Fibroblast of mammary gland (primary cell): ENCODE results near the gene OR5W2.

Experiments used
- DNase-seq: peaks from one replicate; pipeline ENCODE4 v3.0.0-alpha.2; 2010; ENCODE audit warnings: low read depth
- H3K4me3 ChIP-seq: 2 replicates; pipeline ENCODE4 v1.5.1; 2011; ENCODE audit warnings: low read depth, mild to moderate bottlenecking, low read length, moderate library complexity; ENCODE audit not compliant: control insufficient read depth
- TF ChIP-seq, protein P1 (sequence below): conservative IDR thresholded peaks from 2 replicates; pipeline ENCODE4 v1.5.1; 2011; ENCODE audit warnings: low read depth, low read length, inconsistent platforms; ENCODE audit not compliant: control insufficient read depth, insufficient read depth

Gene OR5W2

DNA sequence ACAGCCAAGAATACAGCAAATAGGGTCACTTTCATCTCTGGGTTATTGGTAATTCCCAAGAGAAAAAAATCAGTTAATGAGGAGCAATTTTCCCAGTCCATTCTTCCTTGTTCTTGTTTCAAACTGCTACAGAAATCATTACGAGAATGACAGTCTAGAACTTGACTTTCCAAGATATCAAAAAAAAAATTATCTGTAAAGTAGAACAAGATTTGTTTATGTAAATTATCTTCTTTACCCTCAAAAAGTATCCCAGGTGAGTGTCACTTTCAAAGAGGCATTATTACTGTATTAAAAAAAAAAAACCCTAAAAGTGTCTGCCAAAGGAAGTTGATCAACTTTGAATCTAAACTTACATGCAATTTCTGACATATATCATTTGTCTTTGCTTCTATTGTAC is at the start of gene OR5W2:
Gene OR5W2 (minus strand): TSS at position 101 of the 400 bp plus-strand sequence. CDS start 0 bp downstream, at position 101.
- TF ChIP-seq, protein P1, sequence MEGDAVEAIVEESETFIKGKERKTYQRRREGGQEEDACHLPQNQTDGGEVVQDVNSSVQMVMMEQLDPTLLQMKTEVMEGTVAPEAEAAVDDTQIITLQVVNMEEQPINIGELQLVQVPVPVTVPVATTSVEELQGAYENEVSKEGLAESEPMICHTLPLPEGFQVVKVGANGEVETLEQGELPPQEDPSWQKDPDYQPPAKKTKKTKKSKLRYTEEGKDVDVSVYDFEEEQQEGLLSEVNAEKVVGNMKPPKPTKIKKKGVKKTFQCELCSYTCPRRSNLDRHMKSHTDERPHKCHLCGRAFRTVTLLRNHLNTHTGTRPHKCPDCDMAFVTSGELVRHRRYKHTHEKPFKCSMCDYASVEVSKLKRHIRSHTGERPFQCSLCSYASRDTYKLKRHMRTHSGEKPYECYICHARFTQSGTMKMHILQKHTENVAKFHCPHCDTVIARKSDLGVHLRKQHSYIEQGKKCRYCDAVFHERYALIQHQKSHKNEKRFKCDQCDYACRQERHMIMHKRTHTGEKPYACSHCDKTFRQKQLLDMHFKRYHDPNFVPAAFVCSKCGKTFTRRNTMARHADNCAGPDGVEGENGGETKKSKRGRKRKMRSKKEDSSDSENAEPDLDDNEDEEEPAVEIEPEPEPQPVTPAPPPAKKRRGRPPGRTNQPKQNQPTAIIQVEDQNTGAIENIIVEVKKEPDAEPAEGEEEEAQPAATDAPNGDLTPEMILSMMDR = no peak
- no peak within 1 kb of the TSS for H3K4me3 ChIP-seq
- no peak for DNase-seq

DNA sequence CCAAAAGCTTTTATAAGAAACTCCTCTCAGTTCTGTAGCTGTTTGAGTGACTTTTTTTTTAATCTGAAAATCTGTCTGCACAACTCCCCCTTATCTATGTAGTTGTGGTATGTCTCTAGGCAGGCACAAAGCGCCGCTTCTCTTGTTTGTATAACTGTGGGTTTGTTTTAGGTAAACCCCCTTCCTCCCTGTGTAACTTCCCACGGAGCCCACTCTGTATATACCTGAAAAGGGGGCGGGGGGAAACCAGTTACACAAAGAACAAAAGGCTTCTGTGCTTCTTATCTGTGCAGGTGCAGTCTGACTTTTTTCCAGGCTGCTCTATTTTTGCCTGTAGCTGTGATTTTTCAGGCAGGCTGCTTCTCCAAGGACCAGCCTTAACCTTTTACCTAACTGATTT is 42.1 kb upstream of the OR5W2 start:
- H3K4me3 ChIP-seq = no peak overlapping the region
- TF ChIP-seq, protein P1 = no peak
- DNase-seq = no peak

DNA sequence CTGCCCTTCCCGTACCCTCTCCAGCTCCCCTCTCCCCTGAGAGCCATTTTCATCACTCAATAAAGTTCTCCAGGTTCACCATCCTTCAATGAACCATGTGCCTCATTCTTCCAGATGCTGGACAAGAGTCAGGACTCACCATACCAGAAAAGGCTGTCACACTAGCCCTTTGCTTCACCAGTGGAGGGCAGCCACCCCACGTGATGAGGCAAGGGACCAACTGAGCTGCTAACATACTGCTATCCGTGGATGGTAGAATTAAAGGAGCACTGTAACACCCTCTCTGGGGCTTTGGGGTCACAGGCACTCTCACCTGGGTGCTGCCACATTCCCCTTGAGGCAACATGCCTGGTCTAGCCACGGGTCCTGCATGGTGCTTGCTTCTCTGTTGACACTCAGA is 34.9 kb upstream of the OR5W2 start:
- H3K4me3 ChIP-seq = no peak overlapping the region
- TF ChIP-seq, protein P1 = no peak
- DNase-seq = no peak

DNA sequence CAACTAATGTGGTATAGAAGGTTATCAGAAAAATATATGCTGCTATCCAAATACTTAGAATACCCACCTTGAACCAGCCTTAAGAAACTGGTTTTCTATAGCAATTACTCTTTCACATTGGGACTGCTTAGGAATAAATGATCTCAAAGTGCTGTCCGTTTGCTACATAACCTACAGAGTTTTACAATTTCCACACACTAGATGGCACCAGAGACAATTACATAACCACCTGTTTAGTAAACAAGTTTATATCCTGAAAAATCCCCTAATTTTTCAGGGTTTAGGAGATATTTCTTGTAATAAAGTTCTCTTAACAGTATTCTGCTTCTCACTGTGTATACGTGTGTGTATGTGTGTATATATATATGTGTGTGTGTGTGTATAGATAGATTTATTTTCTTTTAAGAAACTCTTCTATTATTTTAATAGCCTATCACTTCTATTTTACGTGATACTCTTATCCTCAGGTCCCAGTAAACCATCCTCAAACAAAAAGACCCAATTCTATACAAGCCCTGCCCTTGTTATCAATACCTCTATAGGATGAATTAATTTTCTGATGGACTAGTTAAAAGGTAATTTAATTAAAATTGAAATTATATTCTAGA is 28.5 kb upstream of the OR5W2 start:
- DNase-seq = peak; percentile 43
- TF ChIP-seq, protein P1 = peak; percentile 37
- no peak overlapping the region for H3K4me3 ChIP-seq

DNA sequence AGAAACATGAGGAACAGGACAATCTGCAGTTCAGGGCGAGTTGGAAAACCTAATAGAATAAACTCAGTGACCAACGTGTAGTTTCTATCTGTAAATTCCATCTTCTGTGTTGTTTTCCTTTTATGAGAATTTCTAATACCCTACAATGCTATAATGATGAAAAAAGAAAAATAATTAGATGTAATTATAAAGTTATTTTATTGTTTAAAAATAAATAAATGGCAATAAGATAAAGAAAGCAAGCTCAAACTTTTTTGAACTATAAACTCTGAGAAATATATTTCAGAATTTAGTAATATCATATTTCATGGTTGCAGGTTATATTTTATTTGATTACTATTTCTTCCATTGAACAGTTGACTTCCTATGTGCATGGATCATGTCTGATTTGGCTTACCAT is 21.9 kb upstream of the OR5W2 start, which contains the start of gene OR5I1:
Gene OR5I1 (minus strand): TSS at position 101 of the 400 bp plus-strand sequence. CDS start 0 bp downstream, at position 101.
- TF ChIP-seq, protein P1 = no peak
- DNase-seq = no peak
- no peak within 1 kb of the TSS for H3K4me3 ChIP-seq

DNA sequence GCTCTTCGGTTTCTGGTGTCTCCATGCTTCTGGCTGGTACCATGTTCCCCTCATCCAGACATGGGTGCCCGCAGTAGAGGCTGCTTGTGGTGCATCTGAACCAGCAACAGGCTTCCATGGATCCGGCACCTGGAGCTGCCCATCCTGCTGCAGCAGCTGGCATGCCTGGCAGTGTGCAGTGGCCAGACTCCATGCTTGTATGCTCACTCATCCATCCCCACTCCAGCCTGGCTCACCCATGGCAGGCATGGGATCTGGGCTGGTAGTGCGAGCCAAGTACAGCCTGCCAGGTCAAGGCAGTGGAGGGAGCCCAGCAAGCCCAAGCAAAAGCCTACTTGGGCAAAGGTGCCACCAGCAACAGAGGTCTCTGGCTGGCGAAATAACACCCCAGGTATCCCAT is 6.2 kb upstream of the OR5W2 start:
- TF ChIP-seq, protein P1 = no peak
- H3K4me3 ChIP-seq = no peak overlapping the region
- no peak for DNase-seq

DNA sequence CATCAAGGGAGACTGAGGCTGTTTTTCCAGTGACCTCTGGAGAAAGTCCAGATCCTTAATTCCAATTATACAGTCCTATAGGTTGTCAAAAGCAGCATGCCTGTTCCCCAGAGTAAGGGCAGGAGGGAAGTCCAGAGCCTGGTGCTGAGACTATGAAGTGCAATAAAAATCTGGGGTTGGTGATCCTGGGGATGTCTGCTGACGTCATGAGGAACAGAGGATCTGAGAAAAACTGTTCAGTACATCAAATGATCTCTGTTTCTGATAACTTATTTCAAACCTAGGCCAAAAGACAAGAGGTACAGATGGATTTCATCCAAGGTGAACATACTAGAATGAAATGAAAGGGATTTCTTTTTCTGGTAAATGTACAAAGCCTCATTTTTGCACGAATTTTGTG is 12.1 kb downstream of the OR5W2 start:
- H3K4me3 ChIP-seq = no peak overlapping the region
- DNase-seq = no peak
- TF ChIP-seq, protein P1 = no peak
